MG63 (cell line): ENCODE data around the gene ITGB6. TPM values are rescaled to one million over a fixed set of nuclear protein-coding genes. Genes with fewer than 3 reads are reported as not detected.

ENCODE experiments used
- DNase-seq: peaks from one replicate; pipeline ENCODE4 v3.0.0-alpha.2; 2020
- H3K27me3 ChIP-seq: fragments of 250-450 bp; sonication (Bioruptor Pico); 2 replicates; pipeline ENCODE4 v1.5.1; 2020; ENCODE audit warnings: mild to moderate bottlenecking, moderate library complexity
- H3K36me3 ChIP-seq: fragments of 250-450 bp; sonication (Bioruptor Pico); 2 replicates; pipeline ENCODE4 v1.5.1; 2020; ENCODE audit warnings: mild to moderate bottlenecking, moderate library complexity
- H3K4me3 ChIP-seq: fragments of 250-450 bp; sonication (Bioruptor Pico); 2 replicates; pipeline ENCODE4 v1.5.1; 2020; ENCODE audit warnings: mild to moderate bottlenecking, moderate library complexity
- H3K9me3 ChIP-seq: fragments of 250-450 bp; sonication (Bioruptor Pico); 2 replicates; pipeline ENCODE4 v1.5.1; 2020; ENCODE audit warnings: mild to moderate bottlenecking, moderate library complexity
- total RNA-seq: library from RNA; depleted of rRNA; stranded (reverse); fragments of >200 nt; shearing (Covaris generic); gene quantifications from 2 replicates; pipeline ENCODE4 v1.2.3, GENCODE V29; 2014; ENCODE audit warnings: low replicate concordance; rRNA removed

The ITGB6 gene
- total RNA-seq, 1 experiment from 2014 or later = not detected

GRCh38 chr2:160061944-160062291 is 138.2 kb downstream of the ITGB6 start:
- Histone ChIP-seq H3K27me3 (no peaks in the 10 kb centered on the region), H3K36me3 (no peaks in the 10 kb centered on the region), H3K9me3 (no peaks in the 10 kb centered on the region), H3K4me3 (peak overlapping the region; percentile 53)
- DNase-seq = no peak

DNA sequence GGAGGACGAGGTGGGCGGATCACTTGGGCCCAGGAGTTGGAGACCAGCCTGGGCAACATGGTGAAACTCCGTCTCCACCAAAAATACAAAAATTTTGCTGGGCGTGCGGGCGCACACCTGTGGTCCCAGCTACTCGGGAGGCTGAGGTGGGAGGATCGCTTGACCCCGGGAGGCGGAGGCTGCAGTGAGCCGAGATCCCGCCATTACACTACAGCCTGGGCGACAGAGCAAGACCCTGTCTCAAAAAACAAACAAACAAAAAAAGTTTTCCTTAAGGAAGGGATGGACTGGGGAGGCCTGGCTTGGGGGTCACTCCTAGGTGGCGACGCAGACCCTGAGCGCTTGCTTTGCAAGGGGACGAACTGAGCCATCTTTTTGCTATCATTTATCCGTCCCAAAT is 138.5 kb downstream of the ITGB6 start:
- no peaks in the 10 kb centered on the region for H3K36me3 ChIP-seq
- DNase-seq = no peak
- H3K4me3 ChIP-seq = no peak overlapping the region; the same call in 1 of the 2 replicates
- no peaks in the 10 kb centered on the region for H3K27me3 ChIP-seq
- H3K9me3 ChIP-seq = no peaks in the 10 kb centered on the region

- Histone ChIP-seq H3K36me3 (no peaks in the 10 kb centered on the region), H3K4me3 (no peak overlapping the region), H3K27me3 (no peaks in the 10 kb centered on the region), H3K9me3 (no peaks in the 10 kb centered on the region)
- no peak for DNase-seq
Observed at GRCh38 chr2:160060297-160060696, 139.8 kb downstream of the ITGB6 start.

DNA sequence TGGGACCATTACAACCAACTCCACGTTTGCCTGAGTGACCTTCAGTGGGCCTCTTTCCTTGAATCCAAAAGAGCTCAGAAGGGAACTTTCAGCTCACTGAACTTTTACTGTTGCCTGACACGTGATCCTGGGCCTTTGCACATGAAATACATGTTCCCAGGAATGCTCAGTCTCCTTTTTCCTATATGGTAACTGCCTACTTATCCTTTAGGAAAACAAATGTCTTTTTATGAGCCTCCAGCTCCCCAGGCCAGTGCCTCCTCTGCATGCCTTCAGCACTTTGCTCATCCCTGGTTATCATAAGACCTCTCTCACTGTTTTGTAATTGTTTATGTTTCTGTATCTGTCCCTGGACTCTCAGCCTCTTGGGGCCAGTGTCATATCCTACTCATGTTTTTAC is 142.7 kb downstream of the ITGB6 start:
- DNase-seq = no peak

DNA sequence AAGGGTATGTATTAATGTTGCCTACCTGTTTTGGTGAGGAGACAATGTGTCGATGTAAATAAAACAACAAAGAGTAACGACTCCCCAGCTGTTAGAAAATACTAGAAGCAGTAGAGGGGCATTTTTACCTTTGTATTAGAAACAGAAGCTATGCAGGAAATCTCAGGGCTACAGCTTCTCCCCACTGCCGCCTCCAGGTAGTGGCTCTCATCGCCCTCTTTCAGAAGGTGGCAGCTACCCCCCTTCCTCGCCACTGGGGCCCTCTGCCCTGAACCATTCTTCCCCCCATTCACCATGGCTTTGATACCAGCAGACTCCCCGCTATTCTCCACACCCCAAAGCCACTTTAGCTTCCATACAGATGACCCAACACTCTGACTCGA is 144.4 kb downstream of the ITGB6 start:
- H3K9me3 ChIP-seq = no peaks in the 10 kb centered on the region
- H3K4me3 ChIP-seq = no peak overlapping the region
- H3K27me3 ChIP-seq = no peaks in the 10 kb centered on the region
- no peak for DNase-seq
- H3K36me3 ChIP-seq = no peaks in the 10 kb centered on the region

More for the DNA sequence above, 142.7 kb downstream of the ITGB6 start:
- Histone ChIP-seq H3K9me3 (no peaks in the 10 kb centered on the region), H3K36me3 (no peaks in the 10 kb centered on the region), H3K4me3 (no peak overlapping the region), H3K27me3 (no peaks in the 10 kb centered on the region)

- Histone ChIP-seq H3K27me3 (no peaks in the 10 kb centered on the region), H3K36me3 (no peaks in the 10 kb centered on the region), H3K4me3 (no peak overlapping the region), H3K9me3 (no peaks in the 10 kb centered on the region)
- no peak for DNase-seq
Observed at GRCh38 chr2:160054984-160055725, 144.9 kb downstream of the ITGB6 start.

DNA sequence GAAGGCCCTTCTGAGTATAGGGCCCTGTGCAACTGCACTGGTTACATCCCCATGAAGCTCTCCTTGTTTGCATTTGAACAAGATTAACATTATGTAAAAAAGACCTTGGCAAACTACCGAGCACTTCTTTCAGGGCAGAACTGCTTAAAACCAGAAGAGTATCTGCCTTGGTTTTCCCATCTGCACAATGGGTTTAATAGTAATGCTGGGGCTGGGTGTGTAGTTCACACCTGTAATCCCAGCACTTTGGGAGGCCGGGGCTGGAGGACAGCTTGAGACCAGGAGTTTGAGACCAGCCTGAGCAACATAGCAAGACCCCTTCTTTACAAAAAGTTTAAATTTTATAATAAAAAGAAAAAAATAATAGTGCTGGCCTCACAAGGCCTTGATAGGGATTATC is 146.1 kb downstream of the ITGB6 start:
- no peaks in the 10 kb centered on the region for H3K27me3 ChIP-seq
- no peaks in the 10 kb centered on the region for H3K9me3 ChIP-seq
- no peaks in the 10 kb centered on the region for H3K36me3 ChIP-seq
- H3K4me3 ChIP-seq = no peak overlapping the region
- DNase-seq = no peak

- DNase-seq = no peak
- no peaks in the 10 kb centered on the region for H3K9me3 ChIP-seq
- H3K4me3 ChIP-seq = no peak overlapping the region
- no peaks in the 10 kb centered on the region for H3K36me3 ChIP-seq
- H3K27me3 ChIP-seq = no peaks in the 10 kb centered on the region
Observed at GRCh38 chr2:160052531-160052930, 147.5 kb downstream of the ITGB6 start.

DNA sequence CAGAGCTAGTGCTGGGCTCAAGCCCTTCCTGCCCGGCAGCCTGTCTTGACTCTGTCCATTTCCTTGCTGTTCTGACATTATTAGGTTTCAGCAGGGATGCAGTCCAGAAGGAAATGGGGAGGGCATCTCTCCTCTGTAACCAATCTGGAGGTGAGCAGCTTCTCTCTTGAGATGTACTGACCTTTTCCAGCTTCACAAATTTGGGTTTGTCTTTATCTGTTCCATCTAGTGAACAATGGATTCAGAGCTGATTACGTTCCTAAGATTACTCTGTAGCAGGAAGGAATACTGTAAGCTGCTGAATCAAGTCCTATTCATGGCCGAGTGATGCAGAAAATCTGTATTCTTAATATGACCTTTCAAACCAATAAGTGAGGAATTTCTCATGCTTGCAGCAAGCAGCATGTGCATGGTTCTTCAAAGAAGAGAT is 148.7 kb downstream of the ITGB6 start:
- Histone ChIP-seq H3K9me3 (no peaks in the 10 kb centered on the region), H3K4me3 (no peak overlapping the region)
- DNase-seq = no peak

GRCh38 chr2:160050147-160050546 is 149.9 kb downstream of the ITGB6 start:
- Histone ChIP-seq H3K4me3 (no peak overlapping the region), H3K36me3 (no peaks in the 10 kb centered on the region), H3K27me3 (no peaks in the 10 kb centered on the region), H3K9me3 (no peaks in the 10 kb centered on the region)
- DNase-seq = no peak

More for the DNA sequence above, 148.7 kb downstream of the ITGB6 start:
- H3K27me3 ChIP-seq = no peaks in the 10 kb centered on the region
- no peaks in the 10 kb centered on the region for H3K36me3 ChIP-seq

Other genes starting within 250 kb of the ITGB6 start
- 0.36 and 1.6 TPM in 2 replicates for gene PLA2R1, start 137.7 kb downstream of the ITGB6 start, total RNA-seq